ENCODE data around the gene GSG1L2.

GRCh38 chr17:9862949-9863348, 41.1 kb upstream of the GSG1L2 start:
- no peak for TF ChIP-seq POLR2A (IDR thresholded peaks at IDR 0.05; ENCODE audit: low read depth, low read length)
- TF ChIP-seq, protein P1, sequence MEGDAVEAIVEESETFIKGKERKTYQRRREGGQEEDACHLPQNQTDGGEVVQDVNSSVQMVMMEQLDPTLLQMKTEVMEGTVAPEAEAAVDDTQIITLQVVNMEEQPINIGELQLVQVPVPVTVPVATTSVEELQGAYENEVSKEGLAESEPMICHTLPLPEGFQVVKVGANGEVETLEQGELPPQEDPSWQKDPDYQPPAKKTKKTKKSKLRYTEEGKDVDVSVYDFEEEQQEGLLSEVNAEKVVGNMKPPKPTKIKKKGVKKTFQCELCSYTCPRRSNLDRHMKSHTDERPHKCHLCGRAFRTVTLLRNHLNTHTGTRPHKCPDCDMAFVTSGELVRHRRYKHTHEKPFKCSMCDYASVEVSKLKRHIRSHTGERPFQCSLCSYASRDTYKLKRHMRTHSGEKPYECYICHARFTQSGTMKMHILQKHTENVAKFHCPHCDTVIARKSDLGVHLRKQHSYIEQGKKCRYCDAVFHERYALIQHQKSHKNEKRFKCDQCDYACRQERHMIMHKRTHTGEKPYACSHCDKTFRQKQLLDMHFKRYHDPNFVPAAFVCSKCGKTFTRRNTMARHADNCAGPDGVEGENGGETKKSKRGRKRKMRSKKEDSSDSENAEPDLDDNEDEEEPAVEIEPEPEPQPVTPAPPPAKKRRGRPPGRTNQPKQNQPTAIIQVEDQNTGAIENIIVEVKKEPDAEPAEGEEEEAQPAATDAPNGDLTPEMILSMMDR (IDR thresholded peaks at IDR 0.05; ENCODE audit: extremely low read depth in 1 of 2, insufficient read depth in 1 of 2, low read depth in 1 of 2, low read length in 2 of 2): no peak
- no peak for TF ChIP-seq EZH2 (IDR thresholded peaks at IDR 0.05; ENCODE audit: borderline replicate concordance, low read depth, low read length, severe bottlenecking)
